ENCODE data around the gene SYNGR4.

DNA sequence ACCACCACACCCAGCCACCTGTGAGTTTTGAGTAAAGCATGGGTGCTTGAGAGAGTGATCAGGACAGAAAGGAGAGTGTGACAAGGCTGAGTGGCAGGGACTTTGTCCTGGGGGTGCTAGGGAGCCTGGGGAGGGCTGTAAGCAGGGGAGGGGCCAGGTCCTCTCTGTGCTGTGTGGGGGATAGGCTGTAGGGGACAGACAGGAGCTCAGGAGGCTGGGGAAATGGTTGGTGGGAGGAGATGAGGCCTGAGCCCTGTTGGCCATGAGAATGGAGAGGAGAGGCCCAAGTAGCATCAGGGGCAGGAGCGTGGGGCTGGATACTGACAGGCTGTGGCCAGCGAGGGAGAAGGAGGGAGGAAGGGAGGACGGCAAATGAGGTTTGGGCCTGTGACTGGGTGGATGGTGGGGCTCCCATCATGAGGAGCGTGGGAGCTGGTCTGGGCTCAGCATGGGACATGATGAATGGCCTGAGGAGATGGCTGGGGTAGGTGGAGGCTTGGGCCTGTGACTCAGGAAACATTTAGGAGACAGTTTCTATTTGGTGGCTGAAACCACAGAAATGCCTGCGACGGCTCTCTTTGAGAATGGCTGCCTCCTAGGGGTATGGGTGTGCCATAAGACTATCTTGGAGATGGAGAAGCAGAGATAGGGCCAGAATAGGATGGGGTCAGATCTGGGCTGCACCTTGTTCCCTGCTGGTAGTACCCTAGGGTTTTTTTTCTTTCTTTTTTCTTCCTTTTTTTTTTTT, 54.3 kb downstream of the SYNGR4 start:
- no peak for TF ChIP-seq PATZ1 (CRISPR knock-in tag; IDR thresholded peaks at IDR 0.05; ENCODE audit: borderline replicate concordance)
- TF ChIP-seq, protein P1, sequence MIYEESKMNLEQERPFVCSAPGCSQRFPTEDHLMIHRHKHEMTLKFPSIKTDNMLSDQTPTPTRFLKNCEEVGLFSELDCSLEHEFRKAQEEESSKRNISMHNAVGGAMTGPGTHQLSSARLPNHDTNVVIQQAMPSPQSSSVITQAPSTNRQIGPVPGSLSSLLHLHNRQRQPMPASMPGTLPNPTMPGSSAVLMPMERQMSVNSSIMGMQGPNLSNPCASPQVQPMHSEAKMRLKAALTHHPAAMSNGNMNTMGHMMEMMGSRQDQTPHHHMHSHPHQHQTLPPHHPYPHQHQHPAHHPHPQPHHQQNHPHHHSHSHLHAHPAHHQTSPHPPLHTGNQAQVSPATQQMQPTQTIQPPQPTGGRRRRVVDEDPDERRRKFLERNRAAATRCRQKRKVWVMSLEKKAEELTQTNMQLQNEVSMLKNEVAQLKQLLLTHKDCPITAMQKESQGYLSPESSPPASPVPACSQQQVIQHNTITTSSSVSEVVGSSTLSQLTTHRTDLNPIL (CRISPR knock-in tag; IDR thresholded peaks at IDR 0.05; ENCODE audit: low read depth) = no peak
- TF ChIP-seq TOX (CRISPR knock-in tag; IDR thresholded peaks at IDR 0.05; ENCODE audit: borderline replicate concordance) = no peak
- no peak for TF ChIP-seq CSRNP3 (CRISPR knock-in tag; IDR thresholded peaks at IDR 0.05)
- no peak for TF ChIP-seq PPARA (CRISPR knock-in tag; IDR thresholded peaks at IDR 0.05; ENCODE audit: borderline replicate concordance)
- no peak for TF ChIP-seq OSR1 (CRISPR knock-in tag; IDR thresholded peaks at IDR 0.05)
- TF ChIP-seq ISL1 (CRISPR knock-in tag; IDR thresholded peaks at IDR 0.05) = no peak

Measured in SK-N-SH treated with all-trans-retinoic acid at 6 μM for 48 hours (cell line).